Erythroblast (primary cell): ENCODE measurements around the gene PCAT7.

Source experiments
- GATA1 ChIP-seq: IDR thresholded peaks from 2 replicates; pipeline ENCODE4 v1.6.1; 2011; ENCODE audit warnings: low read depth, mild to moderate bottlenecking, control low read depth, low read length, moderate library complexity
- POLR2A ChIP-seq: IDR thresholded peaks from 2 replicates; pipeline ENCODE4 v1.6.1; 2011; ENCODE audit warnings: mild to moderate bottlenecking, low read length

GRCh38 chr9:94611638-94612068 lies 56.8 kb downstream of the PCAT7 start:
- TF ChIP-seq POLR2A (no peak), GATA1 (no peak)
